HCT116 (cell line): ENCODE data around the gene KRTAP5-5. TPM values are rescaled to one million over a fixed set of nuclear protein-coding genes. Genes with fewer than 3 reads are reported as not detected.

Experiments used
- ATAC-seq: fragments of 200-7000 bp; cut with Tn5 transposase; 2 replicates; pipeline ENCODE4 v1.9.1; 2020; ENCODE audit warnings: mild to moderate bottlenecking, moderate library complexity
- BruUV-seq: library from RNA; stranded (reverse); fragments of 400-500 nt; replicated peaks from 2 replicates; lab custom pipeline; 2021; lab: Mats Ljungman, UMichigan
- CTCF ChIA-PET: fragments of 300-600 bp; sonication (Branson Sonifier 250); formaldehyde crosslinking; loops from one replicate; lab custom pipeline; 2021; ENCODE audit warnings: antibody characterized with exemption; lab: Charles Lee
- POLR2A ChIA-PET: fragments of 300-600, 350-600 bp; sonication (Branson Sonifier 250); formaldehyde crosslinking; loops from one replicate; lab custom pipeline; 2021; ENCODE audit warnings: antibody characterized with exemption; lab: Charles Lee
- RAD21 ChIA-PET, 2 experiments: fragments of 300-600 bp; sonication (Branson Sonifier 250); formaldehyde crosslinking; loops; one replicate each; lab custom pipeline; 2023; ENCODE audit warnings: low total read pairs in 2 of 2; ENCODE audit not compliant: uncharacterized antibody in 2 of 2, unreplicated experiment in 2 of 2, low non-redundant PET in 1 of 2; lab: Charles Lee
- DNase-seq: peaks from one replicate; pipeline ENCODE4 v3.0.0-alpha.2; 2010; ENCODE audit warnings: low read depth, low spot score
- H2AFZ ChIP-seq: fragments of 200-600 bp; shearing (Covaris generic), sonication (generic); 2 replicates; pipeline ENCODE4 v1.6.1; 2017; ENCODE audit warnings: low read depth, mixed run types, mixed read lengths, antibody characterized with exemption, low read length; ENCODE audit not compliant: poor library complexity, severe bottlenecking
- H3K27ac ChIP-seq: 2 replicates; pipeline ENCODE4 v1.5.1; 2012; ENCODE audit warnings: low read depth, low read length
- H3K27me3 ChIP-seq: fragments of 200-600 bp; sonication (generic); 2 replicates; pipeline ENCODE4 v1.6.1; 2016; ENCODE audit warnings: mixed run types, low read length, mixed read lengths; ENCODE audit not compliant: insufficient read depth
- H3K36me3 ChIP-seq, 2 experiments: fragments of 200-500 bp in 1 of 2; fragments of 200-600 bp in 1 of 2; sonication (Bioruptor generic) in 1 of 2; sonication (generic) in 1 of 2; 2 replicates each; pipeline versions ENCODE4 v1.5.1 to v1.6.1; 2014 to 2016; ENCODE audit warnings: low read length in 2 of 2, inconsistent platforms in 1 of 2, mixed read lengths in 1 of 2, mixed run types in 1 of 2; ENCODE audit not compliant: insufficient read depth in 2 of 2, control insufficient read depth in 1 of 2
- H3K4me1 ChIP-seq, 2 experiments: fragments of 200-600 bp in 1 of 2; sonication (generic) in 1 of 2; 2 replicates each; pipeline versions ENCODE4 v1.5.1 to v1.6.1; 2012 to 2017; ENCODE audit warnings: low read length in 2 of 2, inconsistent platforms in 1 of 2, mild to moderate bottlenecking in 1 of 2, mixed read lengths in 1 of 2, mixed run types in 1 of 2, moderate library complexity in 1 of 2; ENCODE audit not compliant: insufficient read depth in 2 of 2, control insufficient read depth in 1 of 2
- H3K4me2 ChIP-seq: fragments of 200-600 bp; sonication (generic); 2 replicates; pipeline ENCODE4 v1.6.1; 2017; ENCODE audit warnings: mixed run types, low read length, mixed read lengths
- H3K4me3 ChIP-seq, 2 experiments: fragments of 200-600 bp in 1 of 2; sonication (generic) in 1 of 2; replicated peaks in 1 of 2; 2 replicates each; pipeline ENCODE4 v1.5.1; 2011 to 2016; ENCODE audit warnings: low read length in 2 of 2, control low read depth in 1 of 2, low read depth in 1 of 2, mild to moderate bottlenecking in 1 of 2, mixed read lengths in 1 of 2, mixed run types in 1 of 2
- H3K79me2 ChIP-seq: fragments of 200-600 bp; sonication (generic); 2 replicates; pipeline ENCODE4 v1.6.1; 2017; ENCODE audit warnings: mild to moderate bottlenecking, mixed run types, low read length, moderate library complexity, mixed read lengths; ENCODE audit not compliant: insufficient read depth
- H3K9ac ChIP-seq: fragments of 200-600 bp; sonication (generic); 2 replicates; pipeline ENCODE4 v1.6.1; 2016; ENCODE audit warnings: low read length, mixed read lengths
- H3K9me2 ChIP-seq: fragments of 200-600 bp; sonication (generic), shearing (Covaris generic); 2 replicates; pipeline ENCODE4 v1.6.1; 2017; ENCODE audit warnings: mixed run types, mild to moderate bottlenecking, moderate library complexity; ENCODE audit not compliant: insufficient read depth
- H3K9me3 ChIP-seq, 2 experiments: fragments of 200-500 bp in 1 of 2; fragments of 200-600 bp in 1 of 2; sonication (Bioruptor generic) in 1 of 2; sonication (generic) in 1 of 2; 2 replicates each; pipeline ENCODE4 v1.6.1; 2014 to 2017; ENCODE audit warnings: low read length in 2 of 2, mixed read lengths in 2 of 2, inconsistent platforms in 1 of 2, low read depth in 1 of 2, mild to moderate bottlenecking in 1 of 2, mixed run types in 1 of 2, moderate library complexity in 1 of 2; ENCODE audit not compliant: control insufficient read depth in 1 of 2, insufficient read depth in 1 of 2
- H4K20me1 ChIP-seq: fragments of 200-600 bp; sonication (generic), shearing (Covaris generic); 2 replicates; pipeline ENCODE4 v1.6.1; 2017; ENCODE audit warnings: mixed run types, mild to moderate bottlenecking, moderate library complexity; ENCODE audit not compliant: insufficient read depth
- ATF3 ChIP-seq: IDR thresholded peaks from 2 replicates; pipeline ENCODE4 v1.6.1; 2012
- CBX3 ChIP-seq: IDR thresholded peaks from 2 replicates; pipeline ENCODE4 v1.6.1; 2012; ENCODE audit warnings: low read depth
- CEBPB ChIP-seq: IDR thresholded peaks from 2 replicates; pipeline ENCODE4 v1.6.1; 2012; ENCODE audit warnings: low read depth
- CTCF ChIP-seq, 3 experiments: fragments of 200-600 bp in 1 of 3; sonication (generic) in 1 of 3; IDR thresholded peaks in 2 of 3; conservative IDR thresholded peaks in 1 of 3; 2 replicates each; pipeline ENCODE4 v1.5.1; 2012 to 2017; ENCODE audit warnings: low read depth in 2 of 3, low read length in 2 of 3, antibody characterized with exemption in 1 of 3, borderline replicate concordance in 1 of 3, control low read depth in 1 of 3, mild to moderate bottlenecking in 1 of 3, mixed read lengths in 1 of 3, mixed run types in 1 of 3, moderate library complexity in 1 of 3; ENCODE audit not compliant: insufficient read depth in 1 of 3
- EGR1 ChIP-seq: IDR thresholded peaks from 2 replicates; pipeline ENCODE4 v1.6.1; 2012; ENCODE audit warnings: low read depth
- EZH2 ChIP-seq: fragments of 200-600 bp; sonication (generic); IDR thresholded peaks from 2 replicates; pipeline ENCODE4 v1.6.1; 2017; ENCODE audit warnings: antibody characterized with exemption, mixed run types
- FOSL1 ChIP-seq: IDR thresholded peaks from 2 replicates; pipeline ENCODE4 v1.6.1; 2012; ENCODE audit warnings: low read depth
- POLR2AphosphoS5 ChIP-seq: IDR thresholded peaks from 2 replicates; pipeline ENCODE4 v1.6.1; 2011; ENCODE audit warnings: mild to moderate bottlenecking, low read depth, low read length, moderate library complexity
- RAD21 ChIP-seq: IDR thresholded peaks from 2 replicates; pipeline ENCODE4 v1.6.1; 2012; ENCODE audit warnings: low read depth, mild to moderate bottlenecking
- SRF ChIP-seq: IDR thresholded peaks from 2 replicates; pipeline ENCODE4 v1.6.1; 2012; ENCODE audit warnings: low read depth
- YY1 ChIP-seq: IDR thresholded peaks from 2 replicates; pipeline ENCODE4 v1.6.1; 2011; ENCODE audit warnings: low read length, low read depth, moderate library complexity, mild to moderate bottlenecking; ENCODE audit not compliant: insufficient replicate concordance; ENCODE audit errors: extremely low read depth
- intact Hi-C: fragments of 100-400 bp; cut with micrococcal nuclease; formaldehyde crosslinking; loops from 2 replicates; pipeline ENCODE4 v1.10.0; 2022
- total RNA-seq: library from RNA; stranded (reverse); gene quantifications from one replicate; pipeline ENCODE4 v1.2.1, GENCODE V29; 2021; ENCODE audit not compliant: unreplicated experiment

KRTAP5-5 gene
- total RNA-seq, 1 experiment from 2014 or later = not detected

- POLR2A ChIA-PET = no interaction called here
- no peak for DNase-seq
Observed at GRCh38 chr11:1647901-1648652, 18.5 kb downstream of the KRTAP5-5 start.

DNA sequence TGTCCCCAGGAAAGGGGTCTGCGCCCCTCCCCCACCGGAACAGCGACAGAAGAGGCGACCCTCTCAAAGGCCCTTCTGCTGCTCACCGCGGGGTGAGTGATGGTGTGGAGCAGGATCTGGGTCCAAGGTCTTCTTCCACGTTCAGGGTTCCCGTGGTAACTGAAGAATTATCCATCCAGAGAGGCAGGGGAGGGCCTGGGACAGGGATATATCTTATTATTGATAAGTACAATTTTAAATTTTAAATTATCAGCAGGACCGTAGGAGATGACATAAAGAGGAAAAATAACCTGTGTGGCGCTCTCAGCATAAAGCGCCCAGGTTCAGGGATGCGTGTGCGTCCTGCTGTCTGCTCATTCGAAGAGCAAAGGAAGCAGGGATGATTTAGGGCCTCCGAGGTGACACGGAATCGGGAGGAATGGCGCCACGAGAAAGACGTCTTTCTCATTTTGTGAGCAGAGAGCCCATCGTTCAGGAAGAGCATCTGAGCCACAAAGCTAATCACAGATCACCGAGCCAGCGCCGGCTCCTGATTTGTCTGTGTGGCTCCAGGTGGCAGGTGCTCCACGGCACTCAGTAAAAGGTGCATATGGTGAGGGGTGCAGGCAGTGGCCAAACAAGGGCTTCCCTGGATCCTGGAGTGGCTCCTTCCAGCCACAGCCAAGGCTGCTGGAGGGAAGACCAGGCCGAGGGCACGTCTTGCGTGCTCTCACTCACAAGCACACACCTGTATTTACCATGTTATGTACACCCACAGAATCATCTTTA lies 19.3 kb downstream of the KRTAP5-5 start:
- ChIA-PET CTCF (interaction anchor here (1.0 kb wide), 1 partner anchor 102 kb away, joined by 3 read pairs; no protein-coding TSS in a partner anchor), RAD21 (no interaction called here), POLR2A (no interaction called here)
- Histone ChIP-seq H3K27ac (no peak overlapping the region), H3K4me2 (no peak overlapping the region), H3K9me2 (no peaks in the 10 kb centered on the region), H3K4me3 (no peak overlapping the region), H4K20me1 (no peaks in the 10 kb centered on the region), H3K79me2 (no peaks in the 10 kb centered on the region), H3K9me3 (no peaks in the 10 kb centered on the region), H2AFZ (no peak overlapping the region), H3K4me1 (peaks cover 0 to 7% of the 10 kb centered on the region in 2 experiments; a peak in 3 of 4 replicates), H3K9ac (no peak overlapping the region), H3K27me3 (no peaks in the 10 kb centered on the region), H3K36me3 (no peaks in the 10 kb centered on the region)
- TF ChIP-seq CTCF (IDR thresholded peaks at IDR 0.05 in 2 of 3, conservative IDR thresholded peaks at IDR 0.05 in 1 of 3; ENCODE audit: borderline replicate concordance in 1 of 3, insufficient read depth in 1 of 3, low read depth in 2 of 3, low read length in 2 of 3) = no peak
- TF ChIP-seq ATF3 = no peak
- no peak for TF ChIP-seq CBX3
- no peak for TF ChIP-seq EZH2
- no peak for TF ChIP-seq EGR1
- TF ChIP-seq CEBPB = no peak
- no peak for TF ChIP-seq YY1
- TF ChIP-seq FOSL1 = no peak
- no peak for TF ChIP-seq POLR2AphosphoS5
- TF ChIP-seq SRF = no peak
- ATAC-seq = no peak
- DNase-seq = no peak
- no TSS peak for BruUV-seq
- intact Hi-C loops = no loop called here

More at GRCh38 chr11:1647901-1648652, 18.5 kb downstream of the KRTAP5-5 start:
- H3K9ac ChIP-seq = no peak overlapping the region
- no peak for TF ChIP-seq RAD21
- TF ChIP-seq EZH2 = no peak
- TF ChIP-seq, all 23 proteins: peak for 0
- CTCF ChIA-PET = interaction anchor here (1.0 kb wide), 1 partner anchor 101 kb away, joined by 3 read pairs; no protein-coding TSS in a partner anchor
- H4K20me1 ChIP-seq = no peaks in the 10 kb centered on the region
- H3K36me3 ChIP-seq = no peaks in the 10 kb centered on the region
- RAD21 ChIA-PET = no interaction called here
- intact Hi-C loops = no loop called here
- H3K27me3 ChIP-seq = no peaks in the 10 kb centered on the region
- no peak overlapping the region for H3K4me3 ChIP-seq
- H3K27ac ChIP-seq = no peak overlapping the region
- no peaks in the 10 kb centered on the region for H3K79me2 ChIP-seq
- H3K4me2 ChIP-seq = no peak overlapping the region
- H3K4me1 ChIP-seq = peaks cover 0 to 7% of the 10 kb centered on the region in 2 experiments; a peak in 3 of 4 replicates
- H3K9me2 ChIP-seq = no peaks in the 10 kb centered on the region
- no peak overlapping the region for H2AFZ ChIP-seq
- ATAC-seq = no peak
- no TSS peak for BruUV-seq
- H3K9me3 ChIP-seq = no peaks in the 10 kb centered on the region
